NK-92 treated with Interleukin-12 subunit alpha and Interleukin-12 subunit beta, amount 100 ng/mL, for 24 hours (cell line): Measurements from ENCODE around the gene SLC16A8.
"Not testable (repeated sequence)": the region's sequence is repeated elsewhere in the genome, so short reads cannot be mapped to it uniquely, and the experiment has no call there.

ENCODE experiments used
- DNase-seq: peaks from one replicate; lab custom pipeline; 2025; lab: John Stamatoyannopoulos, UW

Gene SLC16A8

DNA sequence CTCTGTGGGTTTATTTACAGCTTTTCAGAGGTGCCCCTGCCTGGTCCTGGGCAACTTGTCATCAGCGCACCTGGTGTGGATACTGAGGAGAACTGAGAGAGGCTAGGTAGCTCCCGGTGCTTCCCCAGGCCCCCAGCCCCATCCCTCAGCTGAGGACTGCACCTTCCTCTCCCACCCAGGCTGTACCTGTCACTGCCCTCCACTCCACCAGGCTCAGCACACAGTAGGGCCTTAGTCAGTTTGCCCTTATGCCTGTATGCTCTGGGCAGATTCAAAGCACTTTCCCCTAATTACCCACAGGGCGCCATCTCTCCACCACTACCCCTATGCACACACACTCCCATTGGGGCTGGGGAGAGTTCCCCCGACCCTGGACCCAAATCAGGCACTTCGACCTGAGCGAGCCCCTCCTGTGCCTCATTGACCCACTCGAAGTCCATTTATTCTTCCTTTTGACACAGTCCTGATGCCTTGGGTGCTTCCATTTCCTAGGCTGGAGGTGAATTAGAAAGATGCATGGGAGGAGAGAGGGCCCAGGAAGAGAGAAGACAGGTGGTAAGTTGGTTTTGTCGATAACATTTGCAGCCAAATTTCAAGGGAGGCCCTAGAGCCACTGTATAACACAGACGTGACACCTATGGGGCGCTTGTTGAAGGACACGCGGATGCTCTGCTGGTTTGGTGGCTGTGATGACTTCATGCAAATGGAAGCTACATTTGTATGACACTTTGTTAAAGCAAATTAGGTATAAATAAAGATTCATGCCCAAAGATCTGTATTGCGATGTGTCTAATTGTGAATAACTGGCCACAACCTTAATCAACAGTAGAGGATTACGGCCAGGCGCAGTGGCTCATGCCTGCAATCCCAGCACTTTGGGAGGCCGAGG is 40.6 kb downstream of the SLC16A8 start:
- no peak for DNase-seq

DNA sequence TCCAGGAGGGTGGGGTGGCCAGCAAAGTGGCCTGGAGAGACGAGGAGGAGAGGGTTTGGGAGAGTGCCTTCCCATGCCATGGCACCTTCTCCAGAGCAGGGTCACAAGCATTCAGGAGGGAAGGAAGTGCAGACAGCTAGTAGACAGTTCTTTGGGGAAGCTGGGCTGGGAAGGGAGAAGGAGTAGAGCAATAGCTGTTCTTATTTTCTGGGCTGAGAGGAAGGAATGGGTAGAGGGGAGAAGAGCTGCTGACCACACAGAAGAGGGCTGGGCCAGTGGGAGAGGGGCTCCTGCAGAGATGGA is 41.5 kb downstream of the SLC16A8 start:
- DNase-seq = no peak

- DNase-seq = no peak
These were observed 42.1 kb downstream of the SLC16A8 start for GRCh38 chr22:38041760-38042487.

DNA sequence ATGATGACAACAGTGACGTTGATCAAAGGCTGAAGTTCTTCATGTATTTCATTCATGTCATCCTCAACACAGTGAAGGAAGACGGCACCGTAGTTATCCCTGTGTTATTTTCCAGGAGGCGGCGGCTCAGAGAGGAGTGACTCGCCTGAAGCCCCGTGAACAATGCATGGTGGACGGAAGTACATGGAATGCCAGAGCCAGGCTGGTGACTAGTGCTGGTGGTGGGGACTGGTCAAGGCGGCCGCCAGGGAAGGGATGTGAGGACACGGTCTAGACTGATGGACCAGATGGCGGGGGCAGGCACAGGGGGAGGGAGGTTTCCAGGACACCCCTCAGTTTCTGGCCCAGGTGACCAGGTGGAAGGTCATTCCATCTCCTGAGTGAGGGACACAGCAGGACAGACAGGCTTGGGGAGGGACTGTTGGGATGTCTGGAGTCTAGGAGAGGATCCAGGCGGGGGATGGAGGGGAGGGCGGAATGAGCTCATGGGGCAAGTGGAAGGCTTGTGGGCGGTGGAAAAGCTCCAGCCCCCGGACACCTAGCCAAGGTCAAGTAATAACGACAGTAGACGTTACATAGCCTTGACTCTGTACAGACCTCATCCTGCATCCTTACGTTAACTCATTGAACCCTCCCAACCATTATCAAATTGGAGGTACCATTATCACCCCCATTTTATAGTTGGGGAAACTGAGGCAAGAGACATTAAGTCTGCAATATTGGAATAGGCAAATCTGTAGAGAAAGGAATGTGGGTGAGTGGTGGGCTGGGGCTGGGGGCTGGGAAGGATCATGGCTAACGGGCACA is 42.8 kb downstream of the SLC16A8 start:
- no peak for DNase-seq

- no peak for DNase-seq
These were observed 44.8 kb downstream of the SLC16A8 start for GRCh38 chr22:38038890-38039812.

GRCh38 chr22:38038426-38038825 is 45.6 kb downstream of the SLC16A8 start:
- no peak for DNase-seq

- not testable (repeated sequence) for DNase-seq
These were observed 46.4 kb downstream of the SLC16A8 start for GRCh38 chr22:38037367-38038150.

GRCh38 chr22:38036392-38037062 is 47.5 kb downstream of the SLC16A8 start:
- no peak for DNase-seq

GRCh38 chr22:38035530-38035885 is 48.5 kb downstream of the SLC16A8 start:
- no peak for DNase-seq

DNA sequence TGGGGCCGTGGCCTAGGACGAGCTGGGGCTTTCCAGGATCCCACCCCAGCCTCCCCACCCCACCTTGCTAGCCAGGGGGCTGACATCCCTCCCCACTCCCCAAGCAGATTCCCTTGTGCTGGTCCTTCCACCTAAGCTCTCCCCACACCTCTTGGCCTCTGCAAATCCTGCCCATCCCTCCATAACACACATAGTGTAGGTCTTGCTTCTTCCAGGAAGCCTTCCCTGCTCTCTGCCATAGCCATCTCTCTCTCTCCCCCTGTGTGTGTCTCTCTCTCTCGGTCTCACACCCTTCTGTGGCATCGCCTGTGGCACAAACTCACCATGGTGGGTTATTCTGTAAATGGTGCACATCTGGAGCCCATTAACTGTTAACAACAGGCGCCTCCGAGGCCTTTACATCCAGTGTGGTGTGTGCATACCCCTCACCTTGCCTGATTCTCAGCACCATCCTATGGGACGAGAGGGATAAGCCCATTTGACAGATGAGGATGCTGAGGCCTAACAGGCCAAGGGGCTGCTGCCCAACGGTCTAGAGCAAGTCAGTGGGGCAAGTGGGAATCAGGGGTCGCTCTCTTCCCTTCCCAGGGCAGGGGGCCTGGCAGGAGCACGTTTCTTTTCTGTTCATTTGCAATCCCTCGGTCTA is 49.0 kb downstream of the SLC16A8 start:
- DNase-seq = no peak

GRCh38 chr22:38034278-38034882 is 49.6 kb downstream of the SLC16A8 start:
- no peak for DNase-seq

GRCh38 chr22:38033522-38034277 is 50.3 kb downstream of the SLC16A8 start:
- no peak for DNase-seq

DNA sequence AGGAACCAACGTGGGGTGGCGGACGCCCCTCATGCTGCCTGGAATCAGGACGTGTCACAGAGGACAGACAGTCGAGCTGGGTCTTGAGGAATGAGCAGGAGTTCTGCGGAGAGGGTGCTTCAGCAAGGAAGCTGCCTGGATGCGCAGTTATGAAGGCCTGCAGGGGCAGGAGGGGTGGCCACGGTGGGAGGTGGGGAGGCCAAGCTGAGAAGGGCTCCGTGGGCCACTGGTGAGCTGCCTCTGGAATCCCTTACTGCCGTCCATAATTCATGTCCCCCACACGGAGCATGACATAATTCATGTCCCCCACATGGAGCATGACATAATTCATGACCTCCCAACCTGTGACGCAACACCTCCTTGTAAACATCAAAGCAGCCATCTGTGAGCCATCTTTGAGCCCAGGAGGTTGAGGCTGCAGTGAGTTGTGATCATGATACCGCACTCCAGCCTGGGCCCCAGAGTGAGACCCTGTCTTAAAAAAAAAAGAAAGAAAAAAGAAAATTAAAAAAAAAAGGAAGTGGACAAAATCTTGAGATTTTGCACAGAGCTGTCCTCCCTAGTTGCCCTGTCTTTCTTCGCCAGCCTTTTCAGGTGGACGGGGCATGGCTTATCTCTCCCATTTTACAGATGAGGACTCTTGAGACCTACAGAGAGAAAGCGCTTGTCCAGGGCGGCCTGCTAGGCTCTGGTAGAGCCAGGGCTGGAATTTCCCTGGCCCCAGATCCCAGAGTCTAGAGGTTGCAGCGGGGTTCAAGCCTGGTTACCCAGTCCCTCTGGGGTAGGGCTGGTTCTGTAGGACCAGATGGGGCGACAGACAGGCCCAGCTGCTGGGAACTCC is 51.1 kb downstream of the SLC16A8 start:
- DNase-seq = no peak

GRCh38 chr22:38031491-38031890 is 52.5 kb downstream of the SLC16A8 start:
- no peak for DNase-seq

- DNase-seq = no peak
These were observed 53.5 kb downstream of the SLC16A8 start for GRCh38 chr22:38030311-38031133.

GRCh38 chr22:38029901-38030300 is 54.1 kb downstream of the SLC16A8 start:
- DNase-seq = no peak

DNA sequence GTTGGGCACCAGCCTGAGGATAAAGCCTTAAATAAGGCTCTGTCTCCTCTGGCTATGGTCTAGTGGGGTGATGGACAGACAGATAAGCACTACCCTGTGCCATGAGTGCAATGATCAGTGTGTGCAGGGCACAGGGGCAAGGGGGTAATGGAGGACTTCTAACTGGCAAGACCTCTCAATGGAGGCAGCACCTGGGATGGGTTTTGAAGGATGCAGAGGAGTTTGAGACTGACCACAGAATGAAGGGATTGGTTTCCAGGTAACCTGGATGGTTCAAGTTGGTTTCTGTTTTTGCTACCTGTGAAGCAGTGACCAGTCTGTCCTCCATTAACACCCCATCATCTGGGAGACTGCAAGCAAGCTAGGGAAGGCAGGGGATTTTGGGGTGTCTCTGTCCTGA is 54.6 kb downstream of the SLC16A8 start:
- DNase-seq = no peak
